NB4 (cell line): ENCODE data around the gene ZNF641.

Source experiments
- DNase-seq: peaks from one replicate; pipeline ENCODE4 v3.0.0; 2010; ENCODE audit warnings: low read depth
- H3K4me3 ChIP-seq: one replicate; pipeline ENCODE4 v1.5.1; 2011; ENCODE audit warnings: mild to moderate bottlenecking, low read depth, low read length, moderate library complexity
- CTCF ChIP-seq: IDR thresholded peaks from one replicate; pipeline ENCODE4 v1.5.1; 2012; ENCODE audit warnings: low read depth, low read length
- MAX ChIP-seq: IDR thresholded peaks from 2 replicates; pipeline ENCODE4 v1.6.1; 2011; ENCODE audit warnings: low read depth, low read length
- MYC ChIP-seq: IDR thresholded peaks from 2 replicates; pipeline ENCODE4 v1.6.1; 2011; ENCODE audit warnings: low read depth, low read length
- POLR2A ChIP-seq: IDR thresholded peaks from 2 replicates; pipeline ENCODE4 v1.6.1; 2011; ENCODE audit warnings: mild to moderate bottlenecking; ENCODE audit not compliant: insufficient read length; ENCODE audit errors: extremely low read depth

Gene ZNF641

GRCh38 chr12:48300774-48301173 lies 49.9 kb downstream of the ZNF641 start:
- DNase-seq, result no peak
- TF ChIP-seq CTCF (no peak), POLR2A (no peak), MYC (no peak), MAX (no peak)
- H3K4me3 ChIP-seq, result no peak overlapping the region

GRCh38 chr12:48296586-48297282 lies 54.0 kb downstream of the ZNF641 start:
- peak; percentile 40 for DNase-seq
- TF ChIP-seq CTCF, result no peak
- no peak for TF ChIP-seq MAX
- no peak for TF ChIP-seq MYC
- no peak overlapping the region for H3K4me3 ChIP-seq

- no peak for DNase-seq
- TF ChIP-seq CTCF (no peak), POLR2A (no peak), MYC (no peak), MAX (no peak)
- H3K4me3 ChIP-seq, result no peak overlapping the region
Observed at GRCh38 chr12:48292040-48292439, 58.7 kb downstream of the ZNF641 start.

GRCh38 chr12:48291511-48291910 lies 59.2 kb downstream of the ZNF641 start:
- TF ChIP-seq MAX (no peak), CTCF (no peak)
- no peak overlapping the region for H3K4me3 ChIP-seq
- DNase-seq, result no peak

GRCh38 chr12:48288387-48289268 lies 62.1 kb downstream of the ZNF641 start:
- DNase-seq, result no peak
- no peak overlapping the region for H3K4me3 ChIP-seq
- TF ChIP-seq CTCF, result no peak
- no peak for TF ChIP-seq POLR2A
- TF ChIP-seq MYC, result no peak
- no peak for TF ChIP-seq MAX
